HG03196 (cell line): ENCODE results near the gene ZNF280B.
"Not testable (repeated sequence)": the region's sequence is repeated elsewhere in the genome, so short reads cannot be mapped to it uniquely, and the experiment has no call there.

Source experiments
- ATAC-seq: cut with Tn5 transposase; IDR thresholded peaks from one replicate; pipeline ENCODE4 v1.9.1; 2021; ENCODE audit not compliant: unreplicated experiment

Gene ZNF280B

GRCh38 chr22:22536515-22536914, 28.0 kb upstream of the ZNF280B start:
- ATAC-seq, result no peak

- ATAC-seq, result no peak
Measured at GRCh38 chr22:22535662-22536061, 27.1 kb upstream of the ZNF280B start.

GRCh38 chr22:22534604-22535415, 26.3 kb upstream of the ZNF280B start:
- no peak for ATAC-seq

- no peak for ATAC-seq
Measured at GRCh38 chr22:22533863-22534262, 25.3 kb upstream of the ZNF280B start.

GRCh38 chr22:22533417-22533816, 24.9 kb upstream of the ZNF280B start:
- ATAC-seq, result no peak

GRCh38 chr22:22532547-22533071, 24.1 kb upstream of the ZNF280B start:
- not testable (repeated sequence) for ATAC-seq

GRCh38 chr22:22531770-22532546, 23.4 kb upstream of the ZNF280B start:
- ATAC-seq, result no peak

- ATAC-seq, result no peak
Measured at GRCh38 chr22:22528780-22529179, 20.2 kb upstream of the ZNF280B start.

GRCh38 chr22:22527312-22527711, 18.8 kb upstream of the ZNF280B start:
- no peak for ATAC-seq

- no peak for ATAC-seq
Measured at GRCh38 chr22:22526125-22526912, 17.8 kb upstream of the ZNF280B start.

- ATAC-seq, result no peak
Measured at GRCh38 chr22:22523494-22523893, 15.0 kb upstream of the ZNF280B start.

GRCh38 chr22:22521631-22522030, 13.1 kb upstream of the ZNF280B start:
- no peak for ATAC-seq

- no peak for ATAC-seq
Measured at GRCh38 chr22:22520667-22521602, 12.4 kb upstream of the ZNF280B start.

- no peak for ATAC-seq
Measured at GRCh38 chr22:22520020-22520656, 11.6 kb upstream of the ZNF280B start, which contains the start of gene ZNF280A. ZNF280A (minus strand) TSS chr22:22520270; CDS start chr22:22515630, 4,640 bp downstream.

GRCh38 chr22:22519591-22519990, 11.0 kb upstream of the ZNF280B start:
- no peak for ATAC-seq

- no peak for ATAC-seq
Measured at GRCh38 chr22:22516992-22517391, 8.4 kb upstream of the ZNF280B start.

- ATAC-seq, result no peak
Measured at GRCh38 chr22:22515890-22516289, 7.3 kb upstream of the ZNF280B start.

GRCh38 chr22:22514431-22514830, 5.9 kb upstream of the ZNF280B start:
- not testable (repeated sequence) for ATAC-seq

- ATAC-seq, result no peak
Measured at GRCh38 chr22:22513619-22514018, 5.1 kb upstream of the ZNF280B start.
